Measurements from ENCODE around the gene RARRES1.

Gene RARRES1

GRCh38 chr3:158735296-158736033, 3.2 kb upstream of the RARRES1 start:
- DNase-seq (ENCODE audit: low read depth in 2 of 2, low spot score in 1 of 2) = no peak

- no peak for DNase-seq (ENCODE audit: low read depth in 2 of 2, low spot score in 1 of 2)
Measured at GRCh38 chr3:158733656-158734055, 1.4 kb upstream of the RARRES1 start.

- DNase-seq (ENCODE audit: low read depth in 2 of 2, low spot score in 1 of 2) = no peak
Measured at GRCh38 chr3:158732856-158733200, 571 bp upstream of the RARRES1 start.

- DNase-seq (ENCODE audit: low read depth in 2 of 2, low spot score in 1 of 2) = no peak
Measured at GRCh38 chr3:158731486-158731885, 771 bp downstream of the RARRES1 start.

GRCh38 chr3:158728851-158729250, 3.4 kb downstream of the RARRES1 start:
- no peak for DNase-seq (ENCODE audit: low read depth in 2 of 2, low spot score in 1 of 2)

DNA sequence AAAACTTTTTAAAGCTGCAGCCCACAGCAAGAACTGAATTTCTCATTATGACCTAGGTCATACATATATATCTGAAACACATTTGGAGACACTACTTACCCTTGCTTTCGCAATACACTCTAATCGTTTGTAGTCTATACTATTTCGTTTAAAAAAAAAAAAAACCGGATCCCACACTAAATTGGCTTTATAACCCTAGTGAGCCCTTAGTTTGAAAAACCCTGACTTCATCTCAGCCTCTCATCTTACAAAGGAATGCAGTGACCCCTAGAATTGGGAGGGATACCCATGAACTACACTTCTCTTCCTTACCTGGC, 4.2 kb downstream of the RARRES1 start:
- DNase-seq (ENCODE audit: low read depth in 2 of 2, low spot score in 1 of 2) = no peak

DNA sequence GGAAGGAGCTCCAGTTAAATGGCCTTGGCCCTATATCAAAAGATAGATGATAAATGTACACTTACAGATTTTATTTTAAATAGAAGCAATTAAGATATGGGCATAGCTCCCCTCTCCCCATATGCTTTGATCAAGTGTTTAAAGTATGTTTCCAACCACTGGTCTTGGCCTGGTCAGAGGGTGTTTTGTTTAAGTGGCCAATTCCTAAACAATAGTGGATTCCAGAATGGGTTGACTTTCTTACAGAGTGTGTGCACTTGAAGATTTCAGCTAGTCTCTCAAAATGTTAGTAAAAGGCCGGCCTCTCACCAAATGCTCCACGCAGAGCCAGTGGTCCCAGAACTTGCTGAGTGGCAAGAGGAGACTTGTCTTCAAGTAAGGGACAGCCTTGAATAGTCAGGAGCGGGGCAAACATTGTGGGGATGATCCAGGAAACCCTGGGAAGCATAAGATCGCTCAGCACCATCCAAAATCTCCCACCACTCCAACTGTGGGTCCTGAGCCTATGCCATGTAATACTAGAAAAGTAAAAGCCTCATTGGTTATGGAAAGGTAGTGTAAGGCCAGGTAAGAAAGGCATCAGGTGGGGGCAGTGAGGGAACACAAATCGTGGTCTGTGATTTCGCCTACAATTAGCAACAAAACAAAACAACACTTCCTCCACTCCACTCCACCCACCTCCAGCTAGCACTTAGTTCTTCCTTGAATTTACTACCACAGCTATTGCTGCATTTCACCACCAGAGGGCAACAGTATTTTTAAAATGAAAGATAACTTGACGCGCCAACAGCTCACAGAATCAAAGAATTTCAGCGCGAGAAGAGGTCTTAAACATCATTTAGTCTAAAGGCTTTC, 4.8 kb downstream of the RARRES1 start:
- DNase-seq (ENCODE audit: low read depth in 2 of 2, low spot score in 1 of 2) = no peak

GRCh38 chr3:158725348-158726011, 6.8 kb downstream of the RARRES1 start:
- DNase-seq (ENCODE audit: low read depth in 2 of 2, low spot score in 1 of 2) = no peak

DNA sequence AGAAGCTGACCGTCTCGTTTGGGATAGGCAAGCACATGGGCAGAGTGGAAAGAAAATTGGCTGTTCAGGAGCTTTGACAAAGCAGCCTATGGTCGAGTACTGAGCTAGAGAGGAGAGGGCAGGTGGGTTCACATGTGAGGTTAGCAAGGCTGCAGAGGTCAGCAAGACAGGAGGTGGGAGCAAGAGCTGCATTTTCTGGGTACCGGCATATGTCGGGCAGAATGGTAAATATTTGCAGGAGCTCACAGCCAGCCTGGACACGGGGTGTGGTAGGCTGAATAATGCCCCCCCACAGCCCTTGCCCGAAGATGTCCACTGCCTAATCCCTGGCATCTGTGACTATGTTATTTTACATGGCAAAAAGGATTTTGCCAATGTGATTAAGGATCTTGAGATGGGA, 8.3 kb downstream of the RARRES1 start:
- no peak for DNase-seq (ENCODE audit: low read depth in 2 of 2, low spot score in 1 of 2)

GRCh38 chr3:158722108-158722507, 10.1 kb downstream of the RARRES1 start:
- DNase-seq (ENCODE audit: low read depth in 2 of 2, low spot score in 1 of 2) = no peak

DNA sequence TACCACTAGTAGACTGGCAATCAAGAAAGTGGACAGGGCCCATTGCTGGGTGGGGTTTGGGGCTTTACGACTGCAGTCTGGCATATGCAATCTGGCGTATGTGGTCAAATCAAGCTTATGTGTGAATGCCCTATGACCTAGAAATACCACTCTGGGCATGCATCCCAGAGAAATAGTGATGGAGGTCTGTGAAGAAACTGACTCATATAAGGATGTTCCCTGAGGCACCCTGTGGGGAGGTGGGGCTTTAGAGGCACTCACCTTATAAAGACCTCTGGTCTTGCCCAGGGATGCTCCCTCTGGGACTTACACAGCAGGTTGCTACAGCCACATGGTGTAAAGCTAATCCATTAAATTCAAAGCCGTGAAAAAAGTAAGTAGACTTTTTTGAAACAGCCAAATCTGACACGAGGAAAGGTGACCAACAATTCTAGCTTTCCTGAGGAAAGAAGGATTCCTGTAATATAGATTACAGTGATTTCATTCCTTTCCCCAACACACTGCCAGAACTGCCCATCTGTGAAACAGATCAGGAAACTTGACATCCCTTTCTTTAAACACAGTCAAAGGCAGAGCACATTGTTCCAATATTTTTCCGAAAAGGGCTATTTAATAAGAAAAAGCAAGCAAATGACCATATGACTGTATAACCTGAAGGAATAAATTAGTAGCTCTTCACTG, 13.6 kb downstream of the RARRES1 start:
- DNase-seq (ENCODE audit: low read depth in 2 of 2, low spot score in 1 of 2) = no peak

DNA sequence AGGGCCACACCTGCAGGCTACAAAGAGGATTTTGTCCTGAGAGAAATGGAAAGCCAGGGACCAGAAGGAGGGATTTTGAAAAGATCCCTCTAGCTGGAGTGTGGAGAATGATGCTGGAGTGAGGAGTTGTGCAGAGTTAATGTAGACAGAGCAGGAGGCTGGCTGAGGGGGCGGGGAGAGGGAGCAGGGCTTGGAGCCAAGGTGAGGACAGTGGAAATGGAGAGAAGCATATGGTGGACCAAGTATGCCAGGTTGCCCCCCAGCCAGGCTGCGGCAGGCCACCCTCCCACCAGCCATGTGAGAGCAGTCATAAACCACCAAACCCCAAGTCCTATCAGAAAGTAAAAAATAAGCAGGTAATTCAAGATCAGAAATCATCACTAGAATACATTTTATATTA, 14.7 kb downstream of the RARRES1 start:
- no peak for DNase-seq (ENCODE audit: low read depth in 2 of 2, low spot score in 1 of 2)

- no peak for DNase-seq (ENCODE audit: low read depth in 2 of 2, low spot score in 1 of 2)
Measured at GRCh38 chr3:158713094-158713499, 19.2 kb downstream of the RARRES1 start.

DNA sequence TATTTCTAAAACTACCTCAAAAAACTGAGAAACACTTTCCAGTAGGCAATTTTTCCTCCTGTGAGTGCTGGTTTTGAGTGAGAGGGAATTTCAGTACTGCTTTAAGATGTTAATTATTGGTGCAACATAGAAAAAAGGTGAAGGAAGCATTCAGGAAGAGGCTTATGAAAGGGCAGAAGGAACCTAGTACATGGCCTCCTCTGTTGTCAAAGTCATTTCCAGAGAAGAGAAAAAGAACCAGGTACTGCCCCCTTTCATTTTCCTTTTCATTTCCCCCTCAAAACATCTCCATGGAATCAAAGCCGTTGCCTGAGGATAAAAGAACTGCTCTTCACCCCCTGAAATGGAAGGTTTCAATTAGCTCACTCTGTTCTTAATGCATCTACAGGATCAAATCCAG, 19.8 kb downstream of the RARRES1 start:
- DNase-seq (ENCODE audit: low read depth in 2 of 2, low spot score in 1 of 2) = no peak

GRCh38 chr3:158711886-158712285, 20.4 kb downstream of the RARRES1 start:
- DNase-seq (ENCODE audit: low read depth in 2 of 2, low spot score in 1 of 2) = no peak

DNA sequence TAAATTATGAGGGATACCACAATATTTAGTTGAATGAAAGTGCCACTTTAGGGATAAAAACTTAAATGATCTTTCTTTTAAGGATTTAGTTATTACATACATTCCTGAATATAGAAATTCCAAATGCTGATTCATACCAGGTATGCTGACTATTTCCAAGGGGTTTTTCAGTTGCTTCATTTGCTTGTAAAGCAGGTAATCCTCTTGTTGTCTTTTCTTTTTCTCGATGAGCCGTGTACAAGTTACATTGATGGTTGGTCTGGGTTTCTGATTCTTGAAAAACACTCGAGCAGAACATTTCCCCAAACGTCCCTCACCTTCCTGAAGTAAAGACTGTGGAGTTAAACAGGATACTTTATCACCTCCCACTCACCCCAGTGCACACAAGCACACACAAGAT, 21.7 kb downstream of the RARRES1 start:
- DNase-seq (ENCODE audit: low read depth in 2 of 2, low spot score in 1 of 2) = no peak

- DNase-seq (ENCODE audit: low read depth in 2 of 2, low spot score in 1 of 2) = no peak
Measured at GRCh38 chr3:158709666-158710083, 22.6 kb downstream of the RARRES1 start.

- DNase-seq (ENCODE audit: low read depth in 2 of 2, low spot score in 1 of 2) = no peak
Measured at GRCh38 chr3:158703566-158703965, 28.7 kb downstream of the RARRES1 start.

- no peak for DNase-seq (ENCODE audit: low read depth in 2 of 2, low spot score in 1 of 2)
Measured at GRCh38 chr3:158702815-158703481, 29.3 kb downstream of the RARRES1 start.

DNA sequence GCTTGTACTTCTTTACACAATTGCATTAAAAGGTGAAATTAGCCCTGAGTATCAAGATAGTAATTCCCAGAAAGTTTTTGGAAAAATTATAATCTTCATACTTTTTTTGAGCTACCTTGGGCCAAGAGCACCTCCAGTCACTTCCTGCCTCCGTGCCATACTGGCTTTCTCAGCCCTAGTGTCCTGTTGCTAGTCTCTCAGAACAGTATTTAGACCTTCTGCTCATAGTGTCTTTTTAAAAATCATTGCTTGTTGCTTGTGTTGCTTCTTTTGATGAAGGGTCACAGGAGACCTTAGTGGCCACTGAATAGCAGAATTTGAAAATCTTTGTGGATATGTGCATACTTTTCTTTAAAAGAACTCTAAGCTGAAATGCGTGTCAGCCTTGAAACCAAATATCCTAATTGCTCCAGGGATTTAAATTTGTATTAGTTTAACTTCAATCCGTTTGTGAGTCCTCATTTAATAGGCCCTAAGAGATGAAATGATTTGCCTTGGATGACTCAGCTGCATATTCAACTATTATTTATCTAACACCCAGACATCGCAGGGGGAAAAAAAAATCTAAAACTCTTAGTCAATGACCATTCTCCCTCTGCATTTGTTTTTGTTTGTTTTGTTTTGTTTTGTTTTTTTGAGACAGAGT, 30.7 kb downstream of the RARRES1 start:
- DNase-seq (ENCODE audit: low read depth in 2 of 2, low spot score in 1 of 2) = no peak

GRCh38 chr3:158700559-158700958, 31.7 kb downstream of the RARRES1 start:
- no peak for DNase-seq (ENCODE audit: low read depth in 2 of 2, low spot score in 1 of 2)
